Endothelial cell of umbilical vein (primary cell): ENCODE measurements around the gene TKT.

Source experiments
- EZH2 ChIP-seq: IDR thresholded peaks from 2 replicates; pipeline ENCODE4 v1.6.1; 2012; ENCODE audit warnings: borderline replicate concordance, low read depth, mild to moderate bottlenecking, moderate library complexity, low read length, inconsistent platforms; ENCODE audit not compliant: severe bottlenecking
- MYC ChIP-seq: IDR thresholded peaks from one replicate; pipeline ENCODE4 v1.6.1; 2011; ENCODE audit warnings: mild to moderate bottlenecking, low read depth, low read length
- POLR2A ChIP-seq: IDR thresholded peaks from 2 replicates; pipeline ENCODE4 v1.6.1; 2012; ENCODE audit warnings: low read depth, mild to moderate bottlenecking, control low read depth, low read length
- TF ChIP-seq, protein P1 (sequence below), 2 donors: IDR thresholded peaks; 1 replicate in 1 of 2; 2 replicates in 1 of 2; pipeline ENCODE4 v1.5.1; 2011; ENCODE audit warnings: low read length in 2 of 2, mild to moderate bottlenecking in 2 of 2, moderate library complexity in 2 of 2, control low read depth in 1 of 2, inconsistent platforms in 1 of 2, low read depth in 1 of 2; ENCODE audit not compliant: insufficient read depth in 1 of 2; ENCODE audit errors: extremely low read depth in 1 of 2

DNA sequence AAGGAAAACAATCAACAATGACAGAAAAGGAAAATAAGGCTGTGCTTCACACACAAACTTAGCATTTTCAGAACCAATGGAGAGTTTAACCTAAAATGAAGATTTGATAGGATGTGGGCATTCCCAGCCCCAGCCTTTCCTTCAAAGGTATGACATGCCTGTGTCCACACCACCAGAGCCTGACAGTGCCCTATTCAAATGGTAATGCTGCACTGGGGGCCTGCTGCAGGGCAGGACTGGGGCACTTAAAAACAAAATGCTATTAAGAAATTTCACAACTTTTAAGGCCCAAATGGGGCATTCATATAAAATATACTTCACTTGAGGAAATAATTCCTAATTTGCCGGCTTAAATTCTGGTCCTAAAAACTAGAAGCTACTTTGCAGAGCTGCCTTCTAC lies 30.9 kb upstream of the TKT start:
- TF ChIP-seq, protein P1, sequence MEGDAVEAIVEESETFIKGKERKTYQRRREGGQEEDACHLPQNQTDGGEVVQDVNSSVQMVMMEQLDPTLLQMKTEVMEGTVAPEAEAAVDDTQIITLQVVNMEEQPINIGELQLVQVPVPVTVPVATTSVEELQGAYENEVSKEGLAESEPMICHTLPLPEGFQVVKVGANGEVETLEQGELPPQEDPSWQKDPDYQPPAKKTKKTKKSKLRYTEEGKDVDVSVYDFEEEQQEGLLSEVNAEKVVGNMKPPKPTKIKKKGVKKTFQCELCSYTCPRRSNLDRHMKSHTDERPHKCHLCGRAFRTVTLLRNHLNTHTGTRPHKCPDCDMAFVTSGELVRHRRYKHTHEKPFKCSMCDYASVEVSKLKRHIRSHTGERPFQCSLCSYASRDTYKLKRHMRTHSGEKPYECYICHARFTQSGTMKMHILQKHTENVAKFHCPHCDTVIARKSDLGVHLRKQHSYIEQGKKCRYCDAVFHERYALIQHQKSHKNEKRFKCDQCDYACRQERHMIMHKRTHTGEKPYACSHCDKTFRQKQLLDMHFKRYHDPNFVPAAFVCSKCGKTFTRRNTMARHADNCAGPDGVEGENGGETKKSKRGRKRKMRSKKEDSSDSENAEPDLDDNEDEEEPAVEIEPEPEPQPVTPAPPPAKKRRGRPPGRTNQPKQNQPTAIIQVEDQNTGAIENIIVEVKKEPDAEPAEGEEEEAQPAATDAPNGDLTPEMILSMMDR (IDR thresholded peaks at IDR 0.05; ENCODE audit: extremely low read depth in 1 of 2, insufficient read depth in 1 of 2, low read depth in 1 of 2, low read length in 2 of 2) = no peak
- no peak for TF ChIP-seq POLR2A
- no peak for TF ChIP-seq MYC
- no peak for TF ChIP-seq EZH2
